ENCODE results near the gene SMAGP.

DNA sequence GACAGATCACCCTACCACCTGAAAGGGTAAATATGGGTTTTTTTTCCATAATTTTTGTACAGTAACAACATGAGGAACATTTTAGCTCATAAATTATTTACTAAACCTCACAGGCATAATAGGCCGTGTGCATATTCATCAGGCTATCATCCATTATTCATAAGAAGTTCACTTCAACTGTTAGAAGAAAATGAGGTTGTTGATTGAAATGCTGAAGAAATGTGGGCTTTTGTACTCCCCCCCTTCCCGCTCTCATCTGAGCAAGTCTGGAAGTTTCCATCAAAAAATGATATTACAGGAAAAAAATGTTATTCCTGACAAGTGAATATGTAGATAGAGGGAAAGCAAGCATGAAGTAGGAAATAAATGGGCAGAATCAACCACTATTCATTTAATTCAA is 44.4 kb downstream of the SMAGP start:
- TF ChIP-seq, protein P1, sequence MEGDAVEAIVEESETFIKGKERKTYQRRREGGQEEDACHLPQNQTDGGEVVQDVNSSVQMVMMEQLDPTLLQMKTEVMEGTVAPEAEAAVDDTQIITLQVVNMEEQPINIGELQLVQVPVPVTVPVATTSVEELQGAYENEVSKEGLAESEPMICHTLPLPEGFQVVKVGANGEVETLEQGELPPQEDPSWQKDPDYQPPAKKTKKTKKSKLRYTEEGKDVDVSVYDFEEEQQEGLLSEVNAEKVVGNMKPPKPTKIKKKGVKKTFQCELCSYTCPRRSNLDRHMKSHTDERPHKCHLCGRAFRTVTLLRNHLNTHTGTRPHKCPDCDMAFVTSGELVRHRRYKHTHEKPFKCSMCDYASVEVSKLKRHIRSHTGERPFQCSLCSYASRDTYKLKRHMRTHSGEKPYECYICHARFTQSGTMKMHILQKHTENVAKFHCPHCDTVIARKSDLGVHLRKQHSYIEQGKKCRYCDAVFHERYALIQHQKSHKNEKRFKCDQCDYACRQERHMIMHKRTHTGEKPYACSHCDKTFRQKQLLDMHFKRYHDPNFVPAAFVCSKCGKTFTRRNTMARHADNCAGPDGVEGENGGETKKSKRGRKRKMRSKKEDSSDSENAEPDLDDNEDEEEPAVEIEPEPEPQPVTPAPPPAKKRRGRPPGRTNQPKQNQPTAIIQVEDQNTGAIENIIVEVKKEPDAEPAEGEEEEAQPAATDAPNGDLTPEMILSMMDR (IDR thresholded peaks at IDR 0.05; ENCODE audit: low read length), result no peak
- TF ChIP-seq EZH2 (IDR thresholded peaks at IDR 0.05; ENCODE audit: borderline replicate concordance, low read length), result no peak

Measured in OCI-LY1 (cell line).